GM12891 (cell line): ENCODE results near the gene PAM16.

Experiments
- PAX5 ChIP-seq: IDR thresholded peaks from 2 replicates; pipeline ENCODE4 v1.6.1; 2011; ENCODE audit warnings: low read length, moderate library complexity, mild to moderate bottlenecking; ENCODE audit not compliant: insufficient read depth, severe bottlenecking
- POLR2A ChIP-seq: IDR thresholded peaks from 2 replicates; pipeline ENCODE4 v1.6.1; 2011; ENCODE audit warnings: low read depth, low read length, control low read depth
- POLR2AphosphoS5 ChIP-seq: IDR thresholded peaks from 2 replicates; pipeline ENCODE4 v1.6.1; 2011; ENCODE audit warnings: low read depth, low read length, control low read depth
- TAF1 ChIP-seq: IDR thresholded peaks from 2 replicates; pipeline ENCODE4 v1.6.1; 2011; ENCODE audit warnings: low read depth, low read length, control low read depth

DNA sequence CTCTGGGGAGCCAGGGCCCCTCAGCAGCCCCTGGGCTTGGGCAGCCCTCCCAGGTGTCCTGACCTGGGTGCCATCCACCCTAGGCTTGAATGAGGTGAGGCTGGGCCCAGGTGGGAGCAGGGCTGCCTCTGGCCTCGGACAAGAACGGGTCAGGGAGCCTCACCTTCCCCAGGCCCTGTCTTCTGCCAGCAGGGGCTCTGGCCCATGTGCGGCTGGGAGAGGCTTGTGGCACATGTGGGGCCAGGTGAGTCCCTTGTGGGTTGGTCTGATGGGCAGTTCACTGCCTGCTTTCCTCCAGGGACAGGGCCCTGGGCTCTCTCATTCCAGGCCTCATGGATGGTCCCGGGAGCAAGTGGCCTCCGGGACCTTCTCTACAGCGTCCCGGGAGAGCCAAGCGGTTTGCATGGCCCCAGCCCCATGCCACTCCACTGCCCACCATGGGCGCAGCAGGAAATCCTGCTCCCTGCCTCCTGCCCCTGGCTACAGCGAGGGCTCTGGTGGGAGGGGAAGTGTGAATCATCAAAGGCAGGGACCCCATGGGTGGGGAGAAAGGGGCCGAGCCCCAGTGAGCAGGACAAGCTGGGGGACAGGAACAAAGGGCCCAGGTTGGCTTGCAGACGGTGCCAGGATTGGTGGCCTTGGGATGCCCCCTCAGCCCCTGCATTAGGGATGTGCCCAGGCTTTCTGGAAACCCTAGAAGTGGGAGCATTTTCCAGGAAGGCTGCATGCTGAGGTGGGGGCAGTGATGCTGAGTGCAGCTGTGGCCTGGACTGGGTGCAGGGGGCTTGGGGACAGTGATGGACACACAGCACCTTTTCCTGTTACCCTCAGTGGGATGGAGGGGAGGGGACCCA lies 32.7 kb upstream of the PAM16 start:
- TF ChIP-seq POLR2AphosphoS5 (no peak), POLR2A (no peak), PAX5 (no peak), TAF1 (no peak)
